H1 (cell line): ENCODE results near the gene SLC47A2. TPM values are rescaled to one million over a fixed set of nuclear protein-coding genes. Genes with fewer than 3 reads are reported as not detected.
A peak's percentile ranks its signal among the peaks of the same experiment; 100 is the strongest.

ENCODE experiments used
- CTCF ChIA-PET: fragments of 300-600 bp; sonication (Branson Sonifier 250); formaldehyde crosslinking; loops from one replicate; lab custom pipeline; 2021; ENCODE audit not compliant: partially characterized antibody; lab: Charles Lee
- POLR2A ChIA-PET: fragments of 300-600 bp; sonication (Branson Sonifier 250); formaldehyde crosslinking; loops from one replicate; lab custom pipeline; 2021; ENCODE audit warnings: inconsistent platforms; ENCODE audit not compliant: partially characterized antibody; lab: Charles Lee
- DNase-seq, 2 experiments: peaks; one replicate each; pipeline versions ENCODE4 v3.0.0 to v3.0.0-alpha.2; 2010 to 2022; ENCODE audit warnings: low spot score in 2 of 2, low read depth in 1 of 2, mixed read lengths in 1 of 2
- FAIRE-seq: peaks from 2 replicates; lab custom pipeline; 2011; peaks lifted over from hg19 to GRCh38; lab: Jason Lieb, UNC
- H2AFZ ChIP-seq: 2 replicates; pipeline ENCODE4 v1.8.1; 2012; ENCODE audit warnings: low read length, inconsistent platforms
- H2AK5ac ChIP-seq: 2 replicates; pipeline ENCODE4 v1.6.1; 2013; ENCODE audit warnings: low read depth, low read length
- H2BK120ac ChIP-seq: replicated peaks from 2 replicates; pipeline ENCODE3; 2013; ENCODE audit warnings: low read depth, low read length, inconsistent platforms
- H2BK12ac ChIP-seq: 2 replicates; pipeline ENCODE4 v1.6.1; 2013; ENCODE audit warnings: low read depth, low read length
- H2BK15ac ChIP-seq: 2 replicates; pipeline ENCODE4 v1.6.1; 2013; ENCODE audit warnings: low read length
- H2BK20ac ChIP-seq: 2 replicates; pipeline ENCODE4 v1.6.1; 2013; ENCODE audit warnings: low read length
- H2BK5ac ChIP-seq: 2 replicates; pipeline ENCODE4 v1.6.1; 2013; ENCODE audit warnings: low read depth, low read length
- H3K14ac ChIP-seq: 2 replicates; pipeline ENCODE4 v1.6.1; 2013; ENCODE audit warnings: inconsistent platforms; ENCODE audit not compliant: insufficient read length
- H3K18ac ChIP-seq: 2 replicates; pipeline ENCODE4 v1.6.1; 2013; ENCODE audit warnings: low read length; ENCODE audit errors: extremely low read depth
- H3K23ac ChIP-seq: 2 replicates; pipeline ENCODE4 v1.6.1; 2013; ENCODE audit warnings: inconsistent platforms; ENCODE audit not compliant: insufficient read length
- H3K23me2 ChIP-seq: 2 replicates; pipeline ENCODE4 v1.6.1; 2013; ENCODE audit warnings: low read depth, low read length
- H3K27ac ChIP-seq: 2 replicates; pipeline ENCODE4 v1.6.1; 2011; ENCODE audit warnings: low read depth, low read length, inconsistent platforms
- H3K27me3 ChIP-seq, 4 experiments: replicated peaks in 1 of 4; 1 replicate in 1 of 4; 2 replicates in 3 of 4; pipeline versions ENCODE4 v1.6.1 to v1.8.1; 2011 to 2013; ENCODE audit warnings: low read length in 3 of 4, mild to moderate bottlenecking in 3 of 4, inconsistent platforms in 2 of 4, mixed read lengths in 2 of 4, moderate library complexity in 1 of 4; ENCODE audit not compliant: control insufficient read depth in 3 of 4, insufficient read depth in 3 of 4; ENCODE audit errors: extremely low read depth in 1 of 4
- H3K36me3 ChIP-seq, 4 experiments: 2 replicates each; pipeline versions ENCODE4 v1.6.1 to v1.8.1; 2011 to 2013; ENCODE audit warnings: mild to moderate bottlenecking in 4 of 4, low read length in 3 of 4, moderate library complexity in 2 of 4, control low read depth in 1 of 4, inconsistent platforms in 1 of 4; ENCODE audit not compliant: insufficient read depth in 4 of 4, control insufficient read depth in 2 of 4
- H3K4ac ChIP-seq: replicated peaks from 2 replicates; pipeline ENCODE3; 2013; ENCODE audit warnings: low read length, low read depth, mixed read lengths, inconsistent platforms; ENCODE audit not compliant: insufficient read length
- H3K4me1 ChIP-seq, 4 experiments: replicated peaks in 1 of 4; 1 replicate in 1 of 4; 2 replicates in 3 of 4; pipeline versions ENCODE4 v1.6.1 to v1.8.1; 2011 to 2013; ENCODE audit warnings: low read length in 3 of 4, inconsistent platforms in 2 of 4, mixed read lengths in 1 of 4; ENCODE audit not compliant: insufficient read depth in 4 of 4, control insufficient read depth in 3 of 4
- H3K4me2 ChIP-seq, 2 experiments: 2 replicates each; pipeline versions ENCODE4 v1.6.1 to v1.8.1; 2011 to 2013; ENCODE audit warnings: low read depth in 2 of 2, low read length in 2 of 2, control low read depth in 1 of 2, inconsistent platforms in 1 of 2, mild to moderate bottlenecking in 1 of 2; ENCODE audit not compliant: insufficient read depth in 1 of 2
- H3K4me3 ChIP-seq, 4 experiments: fragments of 200-600, 300-600 bp in 1 of 4; sonication (generic), shearing (Covaris generic), sonication (Bioruptor Twin) in 1 of 4; 2 replicates each; pipeline versions ENCODE4 v1.5.1 to v1.8.1; 2011 to 2016; ENCODE audit warnings: low read length in 4 of 4, low read depth in 3 of 4, control low read depth in 2 of 4, inconsistent platforms in 2 of 4, mild to moderate bottlenecking in 2 of 4, mixed read lengths in 1 of 4, moderate library complexity in 1 of 4; ENCODE audit not compliant: insufficient read depth in 2 of 4; ENCODE audit errors: extremely low read depth in 1 of 4
- H3K56ac ChIP-seq: replicated peaks from 2 replicates; pipeline ENCODE3; 2013; ENCODE audit warnings: low read depth, mild to moderate bottlenecking, mixed read lengths, low read length, inconsistent platforms; ENCODE audit not compliant: insufficient read length
- H3K79me1 ChIP-seq: 2 replicates; pipeline ENCODE4 v1.6.1; 2013; ENCODE audit warnings: low read depth, low read length, control low read depth
- H3K79me2 ChIP-seq, 2 experiments: 2 replicates each; pipeline versions ENCODE4 v1.6.1 to v1.8.1; 2012 to 2013; ENCODE audit warnings: low read length in 2 of 2, mild to moderate bottlenecking in 2 of 2, inconsistent platforms in 1 of 2; ENCODE audit not compliant: insufficient read depth in 2 of 2, control insufficient read depth in 1 of 2
- H3K9ac ChIP-seq, 4 experiments: replicated peaks in 1 of 4; 1 replicate in 1 of 4; 2 replicates in 3 of 4; pipeline versions ENCODE4 v1.6.1 to v1.8.1; 2011 to 2013; ENCODE audit warnings: low read depth in 3 of 4, low read length in 3 of 4, control low read depth in 2 of 4, mild to moderate bottlenecking in 2 of 4, moderate library complexity in 2 of 4, inconsistent platforms in 1 of 4; ENCODE audit errors: extremely low read depth in 1 of 4
- H3K9me3 ChIP-seq, 2 experiments: 2 replicates each; pipeline versions ENCODE4 v1.6.1 to v1.8.1; 2012 to 2013; ENCODE audit warnings: mild to moderate bottlenecking in 2 of 2, moderate library complexity in 2 of 2, control low read depth in 1 of 2, inconsistent platforms in 1 of 2, low read depth in 1 of 2, low read length in 1 of 2, mixed read lengths in 1 of 2; ENCODE audit not compliant: insufficient read depth in 2 of 2
- H4K20me1 ChIP-seq, 2 experiments: replicated peaks in 1 of 2; 2 replicates each; pipeline versions ENCODE3 to v1.8.1; 2011 to 2013; ENCODE audit warnings: inconsistent platforms in 2 of 2, low read length in 2 of 2, mild to moderate bottlenecking in 1 of 2; ENCODE audit not compliant: insufficient read depth in 2 of 2, control insufficient read depth in 1 of 2
- H4K5ac ChIP-seq: 2 replicates; pipeline ENCODE4 v1.6.1; 2013; ENCODE audit warnings: low read length, low read depth, mixed read lengths, inconsistent platforms; ENCODE audit not compliant: insufficient read length
- H4K8ac ChIP-seq: 2 replicates; pipeline ENCODE4 v1.8.0; 2013; ENCODE audit warnings: mild to moderate bottlenecking, moderate library complexity, low read length, inconsistent platforms; ENCODE audit not compliant: insufficient read depth; ENCODE audit errors: extremely low read depth
- H4K91ac ChIP-seq: replicated peaks from 2 replicates; pipeline ENCODE3; 2013; ENCODE audit warnings: low read length, mixed read lengths, inconsistent platforms; ENCODE audit not compliant: insufficient read length
- CBX8 ChIP-seq: fragments of 300-800, 300-1000 bp; sonication (generic); IDR thresholded peaks from 2 replicates; pipeline ENCODE4 v1.7.1; 2016; ENCODE audit warnings: low read depth, low read length, borderline replicate concordance
- CHD1 ChIP-seq: IDR thresholded peaks from 2 replicates; pipeline ENCODE4 v1.6.1; 2012; ENCODE audit warnings: low read depth, low read length, improper control_type of control experiment
- CHD2 ChIP-seq: IDR thresholded peaks from 2 replicates; pipeline ENCODE4 v1.6.1; 2012; ENCODE audit warnings: low read length, improper control_type of control experiment
- EP300 ChIP-seq, 2 experiments: IDR thresholded peaks; 1 replicate in 1 of 2; 2 replicates in 1 of 2; pipeline ENCODE4 v1.6.1; 2011 to 2012; ENCODE audit warnings: low read depth in 2 of 2, low read length in 2 of 2, mild to moderate bottlenecking in 2 of 2, borderline replicate concordance in 1 of 2, inconsistent platforms in 1 of 2, moderate library complexity in 1 of 2
- GABPA ChIP-seq: IDR thresholded peaks from 2 replicates; pipeline ENCODE4 v1.6.1; 2011; ENCODE audit warnings: mild to moderate bottlenecking, low read length, moderate library complexity, borderline replicate concordance; ENCODE audit not compliant: insufficient read depth
- POLR2A ChIP-seq, 2 experiments: IDR thresholded peaks; 1 replicate in 1 of 2; 2 replicates in 1 of 2; pipeline ENCODE4 v1.6.1; 2011; ENCODE audit warnings: low read depth in 2 of 2, low read length in 2 of 2, mild to moderate bottlenecking in 2 of 2; ENCODE audit errors: control extremely low read depth in 1 of 2
- POU5F1 ChIP-seq: IDR thresholded peaks from 2 replicates; pipeline ENCODE4 v1.6.1; 2011; ENCODE audit warnings: low read depth, mild to moderate bottlenecking, low read length, moderate library complexity
- RAD21 ChIP-seq, 2 experiments: IDR thresholded peaks in 1 of 2; conservative IDR thresholded peaks in 1 of 2; 2 replicates each; pipeline ENCODE4 v1.6.1; 2011; ENCODE audit warnings: low read depth in 2 of 2, low read length in 2 of 2, improper control_type of control experiment in 1 of 2, inconsistent platforms in 1 of 2, mild to moderate bottlenecking in 1 of 2, moderate library complexity in 1 of 2
- RXRA ChIP-seq: IDR thresholded peaks from 2 replicates; pipeline ENCODE4 v1.6.1; 2011; ENCODE audit warnings: low read depth, mild to moderate bottlenecking, low read length, moderate library complexity; ENCODE audit not compliant: insufficient read depth
- TAF1 ChIP-seq: IDR thresholded peaks from 2 replicates; pipeline ENCODE4 v1.6.1; 2011; ENCODE audit warnings: mild to moderate bottlenecking, low read depth, low read length
- TBP ChIP-seq: IDR thresholded peaks from 2 replicates; pipeline ENCODE4 v1.6.1; 2011; ENCODE audit warnings: low read depth, low read length, improper control_type of control experiment
- YY1 ChIP-seq: IDR thresholded peaks from 2 replicates; pipeline ENCODE4 v1.6.1; 2011; ENCODE audit warnings: low read depth, mild to moderate bottlenecking, low read length
- WGBS, 2 experiments: shearing (Covaris generic) in 1 of 2; methylation state at CpG; one replicate each; pipeline versions ENCODE4 v1.1.6 to v1.1.7; 2013 to 2015; ENCODE audit warnings: low lambda C conversion rate in 2 of 2, mixed read lengths in 2 of 2, inconsistent platforms in 1 of 2, low coverage in 1 of 2, missing lambda C conversion rate in 1 of 2; ENCODE audit not compliant: insufficient replicate concordance in 2 of 2, insufficient coverage in 1 of 2, insufficient read length in 1 of 2; ENCODE audit errors: extremely low coverage in 1 of 2, missing lambda C conversion rate in 1 of 2; 5-methylcytosine and 5-hydroxymethylcytosine counted together
- polyA plus RNA-seq, 7 experiments: library from polyadenylated mRNA; depleted of rRNA in 3 of 7; stranded (reverse) in 5 of 7; unstranded in 2 of 7; fragments of >200 nt in 5 of 7; fragments of 200-250 nt in 2 of 7; gene quantifications; 1 replicate in 5 of 7; 2 replicates in 1 of 7; 4 replicates in 1 of 7; pipeline versions ENCODE4 v1.2.1 to v1.2.3, GENCODE V29; 2011 to 2013; ENCODE audit warnings: missing spikeins in 2 of 7, mixed read lengths in 2 of 7
- total RNA-seq: library from RNA; stranded (reverse); fragmentation: NEBNext Ultra II Directional; extraction: Animal tissue kit (Norgen Biotek cat#: 25700); gene quantifications from 2 replicates; pipeline ENCODE4 v1.2.1, GENCODE V29; 2021

The SLC47A2 gene
- total and polyA plus RNA-seq, 2 of the 8 experiments (the other 6 are each of a cell fraction or from before 2014, with no cell fraction given) = not detected

DNA sequence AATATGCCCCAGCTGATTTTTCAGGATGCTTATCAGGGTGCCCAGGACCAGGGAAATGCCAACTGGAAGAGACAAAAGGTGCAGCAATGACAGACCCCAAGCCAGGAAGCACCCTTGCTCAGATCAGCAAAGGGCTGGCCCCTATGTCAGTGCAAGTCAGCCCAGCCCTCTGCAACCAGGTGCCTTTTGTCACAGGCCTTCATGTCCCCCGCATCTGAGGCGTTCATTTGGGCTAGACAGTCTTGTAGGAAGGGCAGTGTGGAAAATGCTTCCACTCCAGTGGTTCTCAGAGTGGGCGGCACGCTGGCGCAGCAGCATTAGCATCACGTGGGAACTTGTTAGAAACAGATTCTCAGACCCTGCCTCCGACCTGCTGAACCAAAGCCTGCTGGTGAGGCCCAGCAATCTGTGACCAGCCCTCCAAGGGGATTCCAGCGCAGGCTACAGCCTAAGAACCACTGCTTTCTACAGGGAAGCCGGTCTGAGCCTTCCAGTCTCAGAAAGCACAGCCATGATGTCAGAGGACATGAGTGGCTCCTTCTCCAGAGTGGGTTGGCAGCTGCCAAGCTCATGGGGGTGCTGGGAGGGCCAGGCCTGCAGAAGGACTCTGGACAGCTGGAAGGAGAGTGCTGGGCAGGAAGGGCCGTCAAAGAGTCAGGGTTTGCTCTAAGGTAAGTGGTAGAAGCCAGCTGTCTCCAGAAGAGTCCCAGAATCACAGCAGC is 13.1 kb downstream of the SLC47A2 start:
- no peaks in the 10 kb centered on the region for H3K27me3 ChIP-seq
- H3K27ac ChIP-seq = no peak overlapping the region
- H3K56ac ChIP-seq = no peak overlapping the region
- CTCF ChIA-PET = interaction anchor here (0.8 to 2.6 kb wide), 3 partner anchors 15 to 42 kb away, joined by 3 to 11 read pairs (median 4); no protein-coding TSS in a partner anchor
- H3K23ac ChIP-seq = no peak overlapping the region
- FAIRE-seq (no peak), DNase-seq (no peak)
- 77% methylated on average over 10 of the region's 10 CpGs; no CpG with 5 or more reads in 1 of the 2 experiments for WGBS, 2 experiments
- H2BK5ac ChIP-seq = peak overlapping the region; percentile 61
- H2BK120ac ChIP-seq = no peak overlapping the region
- H3K4ac ChIP-seq = peak overlapping the region; percentile 2
- H3K79me1 ChIP-seq = no peaks in the 10 kb centered on the region
- H3K14ac ChIP-seq = no peak overlapping the region
- no peak overlapping the region for H2AFZ ChIP-seq
- H3K4me3 ChIP-seq = no peak overlapping the region
- H4K91ac ChIP-seq = no peak overlapping the region
- H2AK5ac ChIP-seq = no peak overlapping the region
- H4K5ac ChIP-seq = no peak overlapping the region
- H3K4me2 ChIP-seq = no peak overlapping the region
- H3K79me2 ChIP-seq = no peaks in the 10 kb centered on the region
- POLR2A ChIA-PET = interaction anchor here (1.2 kb wide), 1 partner anchor 56 kb away, joined by 3 read pairs; no protein-coding TSS in a partner anchor
- no peak overlapping the region for H2BK15ac ChIP-seq
- no peaks in the 10 kb centered on the region for H4K20me1 ChIP-seq
- H3K36me3 ChIP-seq = no peaks in the 10 kb centered on the region
- H3K9me3 ChIP-seq = no peaks in the 10 kb centered on the region
- no peak overlapping the region for H3K18ac ChIP-seq
- peaks cover 9 to 31% (median 20%) of the 10 kb centered on the region in 4 experiments for H3K4me1 ChIP-seq
- H3K9ac ChIP-seq = no peak overlapping the region; a peak in 2 of 7 replicates
- H3K23me2 ChIP-seq = no peaks in the 10 kb centered on the region
- H2BK20ac ChIP-seq = no peak overlapping the region
- peak overlapping the region; percentile 76; the same call in 1 of the 2 replicates for H2BK12ac ChIP-seq
- H4K8ac ChIP-seq = no peak overlapping the region
- TF ChIP-seq RAD21 (IDR thresholded peaks at IDR 0.05 in 1 of 2, conservative IDR thresholded peaks at IDR 0.05 in 1 of 2; ENCODE audit: low read depth in 2 of 2, low read length in 2 of 2) (no peak), EP300 (IDR thresholded peaks at IDR 0.05; ENCODE audit: borderline replicate concordance in 1 of 2, low read depth in 2 of 2, low read length in 2 of 2) (no peak), TBP (no peak), TAF1 (no peak), POLR2A (IDR thresholded peaks at IDR 0.05; ENCODE audit: control extremely low read depth in 1 of 2, low read depth in 2 of 2, low read length in 2 of 2) (no peak), RXRA (no peak), CHD1 (no peak), CBX8 (no peak), CHD2 (no peak), POU5F1 (no peak), GABPA (no peak), YY1 (no peak)
